22Rv1 (cell line): ENCODE measurements around the gene CHAT.

Experiments
- H3K27ac ChIP-seq: fragments of 450-650 bp; 2 replicates; pipeline ENCODE4 v1.5.1; 2017
- CTCF ChIP-seq: fragments of 450-650 bp; IDR thresholded peaks from 2 replicates; pipeline ENCODE4 v1.5.1; 2017; ENCODE audit warnings: mild to moderate bottlenecking
- ZFX ChIP-seq: fragments of 450-650 bp; IDR thresholded peaks from 2 replicates; pipeline ENCODE4 v1.6.1; 2017; ENCODE audit warnings: antibody characterized with exemption, borderline replicate concordance

Gene CHAT

GRCh38 chr10:49613882-49614241 lies at the start of gene CHAT:
Gene CHAT (plus strand): TSS chr10:49614037. CDS start chr10:49614190, 153 bp downstream.
- no peak for TF ChIP-seq ZFX
- no peak for TF ChIP-seq CTCF
- no peak within 1 kb of the TSS for H3K27ac ChIP-seq

GRCh38 chr10:49564461-49565009 lies 49.3 kb upstream of the CHAT start:
- H3K27ac ChIP-seq: no peak overlapping the region
- TF ChIP-seq CTCF (no peak), ZFX (no peak)

- no peak overlapping the region for H3K27ac ChIP-seq
Observed at GRCh38 chr10:49567810-49568209, 46.0 kb upstream of the CHAT start.

GRCh38 chr10:49568235-49568634 lies 45.6 kb upstream of the CHAT start:
- TF ChIP-seq ZFX: no peak
- TF ChIP-seq CTCF: no peak
- no peak overlapping the region for H3K27ac ChIP-seq

More at GRCh38 chr10:49567810-49568209, 46.0 kb upstream of the CHAT start:
- TF ChIP-seq ZFX (no peak), CTCF (no peak)

- no peak overlapping the region for H3K27ac ChIP-seq
Observed at GRCh38 chr10:49569031-49569631, 44.7 kb upstream of the CHAT start.

GRCh38 chr10:49571388-49571787 lies 42.4 kb upstream of the CHAT start:
- TF ChIP-seq CTCF (no peak), ZFX (no peak)

More at GRCh38 chr10:49569031-49569631, 44.7 kb upstream of the CHAT start:
- TF ChIP-seq CTCF (no peak), ZFX (no peak)

GRCh38 chr10:49572594-49573114 lies 41.2 kb upstream of the CHAT start:
- TF ChIP-seq ZFX: no peak
- no peak for TF ChIP-seq CTCF
- H3K27ac ChIP-seq: no peak overlapping the region

More at GRCh38 chr10:49571388-49571787, 42.4 kb upstream of the CHAT start:
- H3K27ac ChIP-seq: no peak overlapping the region
